ENCODE results near the gene SEPTIN8.

The SEPTIN8 gene

GRCh38 chr5:132747616-132748440, 29.2 kb downstream of the SEPTIN8 start:
- peak; percentile 38 for DNase-seq

- DNase-seq, result peak; percentile 53
Observed at GRCh38 chr5:132746954-132747615, 30.0 kb downstream of the SEPTIN8 start, which contains the start of gene CCNI2. TSS of gene CCNI2 (plus strand) at chr5:132747426. CDS start at chr5:132747496, 70 bp downstream.

- no peak for DNase-seq
Observed at GRCh38 chr5:132746592-132746953, 30.5 kb downstream of the SEPTIN8 start.

- DNase-seq, result no peak
Observed at GRCh38 chr5:132744659-132745058, 32.4 kb downstream of the SEPTIN8 start.

GRCh38 chr5:132742626-132743025, 34.4 kb downstream of the SEPTIN8 start:
- DNase-seq, result no peak

- no peak for DNase-seq
Observed at GRCh38 chr5:132742158-132742557, 34.9 kb downstream of the SEPTIN8 start.

- DNase-seq, result no peak
Observed at GRCh38 chr5:132739232-132739631, 37.8 kb downstream of the SEPTIN8 start.

- no peak for DNase-seq
Observed at GRCh38 chr5:132737982-132738681, 38.9 kb downstream of the SEPTIN8 start.

- peak; percentile 98 for DNase-seq
Observed at GRCh38 chr5:132736853-132737833, 39.9 kb downstream of the SEPTIN8 start, which contains the start of gene KIF3A. TSS of gene KIF3A (minus strand) at chr5:132737546. CDS start at chr5:132737419, 127 bp downstream.

- DNase-seq, result no peak
Observed at GRCh38 chr5:132734687-132735086, 42.4 kb downstream of the SEPTIN8 start.

GRCh38 chr5:132733499-132734148, 43.4 kb downstream of the SEPTIN8 start:
- no peak for DNase-seq

- DNase-seq, result no peak
Observed at GRCh38 chr5:132729896-132730295, 47.1 kb downstream of the SEPTIN8 start.

- no peak for DNase-seq
Observed at GRCh38 chr5:132725745-132726144, 51.3 kb downstream of the SEPTIN8 start.

GRCh38 chr5:132718544-132719312, 58.3 kb downstream of the SEPTIN8 start:
- DNase-seq, result no peak

GRCh38 chr5:132714456-132715307, 62.4 kb downstream of the SEPTIN8 start:
- DNase-seq, result no peak

GRCh38 chr5:132708645-132709044, 68.4 kb downstream of the SEPTIN8 start:
- DNase-seq, result no peak

GRCh38 chr5:132704875-132705274, 72.2 kb downstream of the SEPTIN8 start:
- DNase-seq, result no peak
